Neural progenitor cell (in vitro differentiated cells): Measurements from ENCODE around the gene CXCL17.

ENCODE experiments used
- EZH2phosphoT487 ChIP-seq: fragments of 200-600 bp; sonication (generic); IDR thresholded peaks from 2 replicates; pipeline ENCODE4 v1.6.1; 2017; ENCODE audit warnings: antibody characterized with exemption
- TF ChIP-seq, protein P1 (sequence below): fragments of 200-600 bp; sonication (generic); IDR thresholded peaks from 2 replicates; pipeline ENCODE4 v1.5.1; 2017; ENCODE audit warnings: antibody characterized with exemption, mild to moderate bottlenecking

GRCh38 chr19:42479736-42480135 lies 37.0 kb upstream of the CXCL17 start:
- TF ChIP-seq EZH2phosphoT487 = no peak
- TF ChIP-seq, protein P1, sequence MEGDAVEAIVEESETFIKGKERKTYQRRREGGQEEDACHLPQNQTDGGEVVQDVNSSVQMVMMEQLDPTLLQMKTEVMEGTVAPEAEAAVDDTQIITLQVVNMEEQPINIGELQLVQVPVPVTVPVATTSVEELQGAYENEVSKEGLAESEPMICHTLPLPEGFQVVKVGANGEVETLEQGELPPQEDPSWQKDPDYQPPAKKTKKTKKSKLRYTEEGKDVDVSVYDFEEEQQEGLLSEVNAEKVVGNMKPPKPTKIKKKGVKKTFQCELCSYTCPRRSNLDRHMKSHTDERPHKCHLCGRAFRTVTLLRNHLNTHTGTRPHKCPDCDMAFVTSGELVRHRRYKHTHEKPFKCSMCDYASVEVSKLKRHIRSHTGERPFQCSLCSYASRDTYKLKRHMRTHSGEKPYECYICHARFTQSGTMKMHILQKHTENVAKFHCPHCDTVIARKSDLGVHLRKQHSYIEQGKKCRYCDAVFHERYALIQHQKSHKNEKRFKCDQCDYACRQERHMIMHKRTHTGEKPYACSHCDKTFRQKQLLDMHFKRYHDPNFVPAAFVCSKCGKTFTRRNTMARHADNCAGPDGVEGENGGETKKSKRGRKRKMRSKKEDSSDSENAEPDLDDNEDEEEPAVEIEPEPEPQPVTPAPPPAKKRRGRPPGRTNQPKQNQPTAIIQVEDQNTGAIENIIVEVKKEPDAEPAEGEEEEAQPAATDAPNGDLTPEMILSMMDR = no peak
